Measurements from ENCODE around the gene CFAP74.

GRCh38 chr1:2019172-2019543 lies 15.6 kb upstream of the CFAP74 start, which contains the start of gene GABRD:
- TF ChIP-seq POLR2A (conservative IDR thresholded peaks at IDR 0.05) (no peak), CTCF (IDR thresholded peaks at IDR 0.05 in 2 of 3, conservative IDR thresholded peaks at IDR 0.05 in 1 of 3; ENCODE audit: insufficient read depth in 2 of 3, low read depth in 1 of 3, low read length in 3 of 3) (no peak), JUND (IDR thresholded peaks at IDR 0.05; ENCODE audit: borderline replicate concordance, low read depth, low read length) (no peak), JUND (tag; IDR thresholded peaks at IDR 0.05; ENCODE audit: borderline replicate concordance, low read depth, low read length) (no peak), EP300 (IDR thresholded peaks at IDR 0.05; ENCODE audit: low read length) (no peak), CREM (IDR thresholded peaks at IDR 0.05; ENCODE audit: low read depth) (no peak), FOXJ3 (CRISPR knock-in tag; IDR thresholded peaks at IDR 0.05) (no peak), ZKSCAN8 (CRISPR knock-in tag; IDR thresholded peaks at IDR 0.05) (no peak), NBN (IDR thresholded peaks at IDR 0.05; ENCODE audit: low read depth) (no peak), AFF1 (IDR thresholded peaks at IDR 0.05; ENCODE audit: low read depth in 1 of 2, partially characterized antibody in 2 of 2) (no peak), TOE1 (IDR thresholded peaks at IDR 0.05; ENCODE audit: borderline replicate concordance) (no peak), TOE1 (CRISPR knock-in tag; IDR thresholded peaks at IDR 0.05; ENCODE audit: borderline replicate concordance, low read depth) (no peak), ATF7 (IDR thresholded peaks at IDR 0.05) (no peak), NRF1 (conservative IDR thresholded peaks at IDR 0.05 in 1 of 2, IDR thresholded peaks at IDR 0.05 in 1 of 2) (no peak), MAX (CRISPR knock-in tag; IDR thresholded peaks at IDR 0.05) (no peak)
